Colonic mucosa (tissue), 4 donors: ENCODE measurements around the gene SLC31A1. TPM values are rescaled to one million over a fixed set of nuclear protein-coding genes. Genes with fewer than 3 reads are reported as not detected.
"Not testable (repeated sequence)": the region's sequence is repeated elsewhere in the genome, so short reads cannot be mapped to it uniquely, and the experiment has no call there.

Experiments
- DNase-seq: peaks from one replicate; pipeline ENCODE4 v3.0.0-alpha.2; 2020
- H3K27ac ChIP-seq: fragments of 200-600 bp; one replicate; pipeline ENCODE4 v1.8.0; 2021
- H3K27me3 ChIP-seq: fragments of 200-600 bp; one replicate; pipeline ENCODE4 v1.8.0; 2021
- H3K36me3 ChIP-seq: fragments of 200-600 bp; one replicate; pipeline ENCODE4 v1.8.0; 2021
- H3K4me1 ChIP-seq: fragments of 200-600 bp; one replicate; pipeline ENCODE4 v1.8.0; 2021; ENCODE audit warnings: mild to moderate bottlenecking
- H3K4me3 ChIP-seq: fragments of 200-600 bp; one replicate; pipeline ENCODE4 v1.8.0; 2021
- H3K9ac ChIP-seq, 2 donors: one replicate each; pipeline ENCODE4 v1.7.0; 2013; ENCODE audit warnings: control low read depth in 2 of 2, low read depth in 2 of 2, low read length in 2 of 2
- H3K9me3 ChIP-seq: fragments of 200-600 bp; one replicate; pipeline ENCODE4 v1.8.0; 2021
- intact Hi-C: fragments of 100-400 bp; cut with DNase I; formaldehyde crosslinking; loops from one replicate; pipeline ENCODE4 v1.14.1; 2022
- total RNA-seq, 2 donors: library from RNA; stranded (reverse); fragmentation: NEBNext Ultra II Directional in 1 of 2; extraction: Animal tissue kit (Norgen Biotek cat#: 25700) in 1 of 2; gene quantifications; one replicate each; pipeline ENCODE4 v1.2.1, GENCODE V29; 2021
- TF ChIP-seq, protein P1 (sequence below): fragments of 200-600 bp; IDR thresholded peaks from one replicate; pipeline ENCODE4 v1.8.0; 2022; ENCODE audit warnings: antibody characterized with exemption, mild to moderate bottlenecking
- donor health status: healthy.
- donor health status: DM: no; HTN: no; CAD: no.
- donor health status: DM: no; HTN: no; CAD: no.

SLC31A1 gene
- total RNA-seq, 2 donors from 2014 or later = 51.1 to 57.1 TPM

DNA sequence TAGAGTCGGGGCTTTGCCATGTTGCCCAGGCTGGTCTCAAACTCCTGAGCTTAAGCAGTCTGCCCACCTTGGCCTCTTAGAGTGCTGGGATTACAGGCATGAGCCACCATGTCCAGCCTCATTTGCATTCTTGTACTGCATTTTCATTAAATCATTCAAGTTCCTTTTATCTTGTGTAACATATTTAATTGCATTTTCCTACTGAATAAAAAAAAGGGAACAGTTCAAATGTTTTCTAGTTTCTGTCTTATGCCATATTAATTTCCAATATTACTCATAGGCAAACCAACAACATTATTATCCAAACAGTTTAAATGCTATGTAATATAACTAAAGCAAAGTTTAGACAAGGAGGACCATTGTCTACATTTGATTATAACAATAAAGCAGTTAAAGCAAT lies 6.1 kb downstream of the SLC31A1 start:
- Histone ChIP-seq H3K4me1 (no peaks in the 10 kb centered on the region), H3K9me3 (no peaks in the 10 kb centered on the region), H3K27me3 (no peaks in the 10 kb centered on the region), H3K27ac (no peak overlapping the region), H3K36me3 (no peaks in the 10 kb centered on the region), H3K4me3 (no peak overlapping the region), H3K9ac (no peak overlapping the region)
- no peak for DNase-seq
- intact Hi-C loops = no loop called here
- TF ChIP-seq, protein P1, sequence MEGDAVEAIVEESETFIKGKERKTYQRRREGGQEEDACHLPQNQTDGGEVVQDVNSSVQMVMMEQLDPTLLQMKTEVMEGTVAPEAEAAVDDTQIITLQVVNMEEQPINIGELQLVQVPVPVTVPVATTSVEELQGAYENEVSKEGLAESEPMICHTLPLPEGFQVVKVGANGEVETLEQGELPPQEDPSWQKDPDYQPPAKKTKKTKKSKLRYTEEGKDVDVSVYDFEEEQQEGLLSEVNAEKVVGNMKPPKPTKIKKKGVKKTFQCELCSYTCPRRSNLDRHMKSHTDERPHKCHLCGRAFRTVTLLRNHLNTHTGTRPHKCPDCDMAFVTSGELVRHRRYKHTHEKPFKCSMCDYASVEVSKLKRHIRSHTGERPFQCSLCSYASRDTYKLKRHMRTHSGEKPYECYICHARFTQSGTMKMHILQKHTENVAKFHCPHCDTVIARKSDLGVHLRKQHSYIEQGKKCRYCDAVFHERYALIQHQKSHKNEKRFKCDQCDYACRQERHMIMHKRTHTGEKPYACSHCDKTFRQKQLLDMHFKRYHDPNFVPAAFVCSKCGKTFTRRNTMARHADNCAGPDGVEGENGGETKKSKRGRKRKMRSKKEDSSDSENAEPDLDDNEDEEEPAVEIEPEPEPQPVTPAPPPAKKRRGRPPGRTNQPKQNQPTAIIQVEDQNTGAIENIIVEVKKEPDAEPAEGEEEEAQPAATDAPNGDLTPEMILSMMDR = no peak

DNA sequence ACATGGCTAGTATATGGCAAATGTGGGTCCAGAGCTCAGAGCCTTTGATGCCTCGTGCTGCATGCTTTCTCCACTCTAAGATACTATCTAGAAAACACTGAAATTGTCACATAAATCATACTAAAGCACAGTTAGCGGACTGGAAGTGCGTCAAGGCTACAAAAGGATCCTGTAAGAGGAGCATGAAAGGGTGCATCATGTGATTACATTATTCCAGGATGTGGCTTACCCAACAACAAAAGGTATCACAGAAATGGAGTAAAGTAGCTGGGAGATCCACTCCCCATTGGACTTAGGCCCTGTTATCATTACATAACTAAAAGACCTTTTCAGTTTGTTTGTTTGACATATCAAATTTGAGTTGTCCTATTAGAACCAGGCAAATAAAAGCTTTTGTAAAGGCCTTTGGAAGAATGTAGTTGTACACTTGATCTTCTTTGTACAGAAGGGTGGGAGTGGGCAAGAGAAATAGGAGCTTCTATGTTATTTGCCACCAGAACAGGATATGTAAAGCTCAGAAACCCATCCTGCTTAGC lies 6.9 kb downstream of the SLC31A1 start:
- TF ChIP-seq, protein P1 = no peak
- no peaks in the 10 kb centered on the region for H3K9me3 ChIP-seq
- H3K9ac ChIP-seq = no peak overlapping the region
- no peak for DNase-seq
- no peak overlapping the region for H3K4me3 ChIP-seq
- no peak overlapping the region for H3K27ac ChIP-seq
- no peaks in the 10 kb centered on the region for H3K4me1 ChIP-seq
- intact Hi-C loops = no loop called here
- H3K36me3 ChIP-seq = no peaks in the 10 kb centered on the region
- H3K27me3 ChIP-seq = no peaks in the 10 kb centered on the region

DNA sequence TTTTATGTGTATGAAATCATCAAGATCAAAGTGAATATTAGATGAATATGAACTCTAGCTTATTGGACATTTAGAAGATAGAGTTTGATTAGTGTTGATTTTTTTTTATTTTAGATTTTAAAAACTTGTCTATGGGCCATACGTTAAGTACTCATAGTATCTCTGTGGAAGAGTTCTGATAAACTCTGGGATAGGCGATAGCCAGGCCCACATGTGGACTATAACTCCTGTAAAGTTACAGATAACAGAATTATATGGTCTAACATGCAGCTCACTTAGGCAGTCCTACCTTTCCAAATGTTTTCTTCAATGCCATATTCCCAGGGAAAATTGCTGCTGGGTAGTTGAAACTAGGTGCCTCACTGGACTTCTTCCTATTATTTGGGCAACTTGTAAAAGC lies 10.4 kb downstream of the SLC31A1 start:
- H3K27me3 ChIP-seq = no peaks in the 10 kb centered on the region
- no peak for DNase-seq
- H3K36me3 ChIP-seq = no peaks in the 10 kb centered on the region
- no peak overlapping the region for H3K9ac ChIP-seq
- no peaks in the 10 kb centered on the region for H3K4me1 ChIP-seq
- TF ChIP-seq, protein P1 = no peak
- H3K9me3 ChIP-seq = no peaks in the 10 kb centered on the region
- no peak overlapping the region for H3K4me3 ChIP-seq
- no peak overlapping the region for H3K27ac ChIP-seq
- intact Hi-C loops = no loop called here

DNA sequence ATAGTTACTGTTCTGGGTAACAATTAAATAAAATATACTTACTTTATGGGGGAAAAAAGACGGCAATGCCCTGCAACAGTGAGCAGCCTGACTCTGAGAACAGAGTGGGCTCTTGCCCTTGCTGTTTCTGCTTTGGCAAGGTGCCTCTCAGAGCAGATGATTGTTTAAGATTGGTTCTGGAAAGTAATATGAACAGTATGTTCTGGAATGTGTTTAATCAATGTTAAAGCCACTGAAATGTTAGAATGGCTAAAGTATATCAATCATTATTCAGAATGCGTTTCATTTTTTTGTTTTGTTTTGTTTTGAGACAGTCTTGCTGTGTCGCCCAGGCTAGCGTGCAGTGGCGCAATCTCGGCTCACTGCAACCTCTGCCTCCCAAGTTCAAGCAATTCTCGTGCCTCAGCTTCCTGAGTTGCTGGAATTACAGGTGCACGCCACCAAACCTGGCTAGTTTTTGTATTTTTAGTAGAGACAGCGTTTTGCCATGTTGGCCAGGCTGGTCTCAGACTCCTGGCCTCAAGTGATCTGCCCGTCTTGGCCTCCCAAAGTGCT lies 14.4 kb downstream of the SLC31A1 start:
- intact Hi-C loops, H3K4me1 ChIP-seq, H3K27ac ChIP-seq: not testable (repeated sequence)

DNA sequence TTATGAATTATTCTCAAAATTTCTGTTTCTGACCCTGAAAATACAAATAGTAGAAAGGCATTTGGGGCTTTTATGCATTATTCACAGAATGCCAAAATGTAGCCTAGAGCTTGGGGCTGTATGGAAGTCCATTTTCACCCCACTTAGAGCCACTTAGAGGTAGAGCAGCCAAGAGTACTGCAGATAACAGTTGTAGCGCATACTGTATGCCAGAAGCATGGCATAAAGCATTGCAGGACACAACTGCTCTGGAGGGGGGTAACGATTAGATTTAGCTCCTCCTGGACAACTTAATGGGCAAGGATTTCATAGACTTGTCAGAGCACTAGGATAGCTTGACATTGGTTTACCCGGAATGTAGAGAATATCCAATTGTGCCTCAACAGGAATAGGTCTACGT lies 15.7 kb downstream of the SLC31A1 start:
- Histone ChIP-seq H3K4me3 (no peak overlapping the region), H3K27ac (no peak overlapping the region), H3K9ac (no peak overlapping the region), H3K36me3 (no peaks in the 10 kb centered on the region), H3K4me1 (no peaks in the 10 kb centered on the region), H3K9me3 (no peaks in the 10 kb centered on the region), H3K27me3 (no peaks in the 10 kb centered on the region)
- no peak for DNase-seq
- TF ChIP-seq, protein P1 = no peak
- intact Hi-C loops = no loop called here

More for the DNA sequence above, 14.4 kb downstream of the SLC31A1 start:
- not testable (repeated sequence) for H3K9ac ChIP-seq, DNase-seq, H3K36me3 ChIP-seq, H3K4me3 ChIP-seq, H3K27me3 ChIP-seq, H3K9me3 ChIP-seq

DNA sequence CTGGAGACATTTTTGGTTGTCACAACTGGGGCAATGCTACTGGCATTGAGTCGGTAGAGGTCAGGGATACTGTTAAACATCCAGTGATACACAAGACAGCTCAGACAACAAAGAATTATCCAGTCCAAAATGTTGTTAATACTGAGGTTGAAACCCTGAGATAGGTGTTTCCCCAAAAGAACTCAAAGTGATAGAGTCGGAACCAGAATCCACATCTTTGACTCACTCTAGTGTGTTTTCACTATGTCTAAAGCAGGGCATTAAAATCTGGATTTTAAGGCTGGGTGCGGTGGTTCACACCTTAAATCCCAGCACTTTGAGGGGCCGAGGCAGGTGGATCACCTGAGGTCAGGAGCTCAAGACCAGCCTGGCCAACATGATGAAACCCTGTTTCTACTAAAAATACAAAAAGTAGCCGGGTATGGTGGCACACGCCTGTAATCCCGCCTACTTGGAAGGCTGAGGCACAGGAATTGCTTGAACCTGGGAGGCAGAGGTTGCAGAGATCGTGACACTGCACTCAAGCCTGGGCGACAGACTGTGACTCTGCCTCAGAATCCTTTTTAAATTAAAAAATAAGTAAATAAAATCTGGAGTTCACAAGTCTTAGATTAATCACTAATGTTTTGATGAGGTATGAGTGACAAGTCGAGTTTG lies 17.0 kb downstream of the SLC31A1 start:
- no peak overlapping the region for H3K9ac ChIP-seq
- TF ChIP-seq, protein P1 = no peak
- intact Hi-C loops = no loop called here
- no peaks in the 10 kb centered on the region for H3K27me3 ChIP-seq
- DNase-seq = no peak
- no peaks in the 10 kb centered on the region for H3K36me3 ChIP-seq
- H3K27ac ChIP-seq = no peak overlapping the region
- no peak overlapping the region for H3K4me3 ChIP-seq
- no peaks in the 10 kb centered on the region for H3K9me3 ChIP-seq
- H3K4me1 ChIP-seq = no peaks in the 10 kb centered on the region
